ENCODE data around the gene LAMC3.

DNA sequence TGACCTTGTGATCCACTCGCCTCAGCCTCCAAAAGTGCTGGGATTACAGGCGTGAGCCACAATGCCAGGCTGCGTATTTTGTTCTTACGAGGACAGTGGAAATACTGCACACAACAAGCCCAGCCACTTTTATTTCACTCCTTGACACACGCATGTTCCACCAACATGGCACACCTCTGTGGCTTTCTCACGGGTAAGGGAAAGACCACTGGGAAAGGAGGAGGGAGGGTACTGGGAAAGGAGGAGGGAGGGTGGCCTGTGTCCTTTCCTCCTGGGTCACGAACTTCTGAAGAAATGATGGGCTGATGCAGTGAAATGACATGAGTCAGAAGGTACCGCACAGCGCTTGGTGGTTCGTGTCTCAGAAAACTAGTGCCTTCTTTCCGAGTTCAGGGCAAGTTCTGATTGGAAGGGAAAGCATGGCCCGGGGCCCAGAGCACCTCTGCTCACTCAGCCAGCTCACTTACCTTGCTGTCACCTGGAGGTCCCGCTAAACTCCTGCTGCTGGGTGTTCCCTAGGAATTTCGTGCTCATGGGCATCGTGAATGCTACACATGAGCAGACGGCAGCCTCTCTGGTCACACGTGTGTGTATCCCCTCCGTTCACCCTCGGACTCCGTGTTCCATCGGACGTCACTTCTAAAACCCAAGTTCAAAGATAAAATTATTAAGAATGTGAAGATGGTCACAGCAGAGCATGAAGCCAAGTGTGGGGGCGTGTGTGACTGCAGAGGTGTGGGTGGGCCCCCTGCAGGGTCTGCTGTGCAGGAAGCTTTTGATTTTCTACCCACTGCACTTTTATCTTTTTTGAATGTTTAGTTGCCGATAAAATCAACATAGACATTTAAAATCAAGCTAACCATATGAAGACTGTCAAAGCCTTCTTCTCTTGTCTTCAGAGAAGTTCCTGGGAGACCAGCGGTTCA lies 42.9 kb downstream of the LAMC3 start:
- TF ChIP-seq CTCF (IDR thresholded peaks at IDR 0.05) (no peak), POLR2A (IDR thresholded peaks at IDR 0.05) (no peak)

All from right lobe of liver (tissue), 4 donors.